ENCODE measurements around the gene CFB.

GRCh38 chr6:31927863-31928671 lies 17.8 kb upstream of the CFB start:
- TF ChIP-seq CTCF (IDR thresholded peaks at IDR 0.05) (no peak), POLR2AphosphoS5 (IDR thresholded peaks at IDR 0.05) (no peak)

Measured in prostate gland (tissue), 2 donors.